ENCODE data around the gene SORCS3. TPM values are rescaled to one million over a fixed set of nuclear protein-coding genes. Genes with fewer than 3 reads are reported as not detected.

Gene SORCS3
- total and polyA plus RNA-seq, 10 of the 15 experiments (the other 5 are each of a cell fraction or from before 2014, with no cell fraction given) = 0.01 to 0.04 (median 0.02) TPM; not detected in 7

- SMC1A ChIA-PET (ENCODE audit: uncharacterized antibody, unreplicated experiment) = no interaction called here
Observed at GRCh38 chr10:104947314-104947713, 306.2 kb downstream of the SORCS3 start.

More at GRCh38 chr10:104947314-104947713, 306.2 kb downstream of the SORCS3 start:
- RAD21 ChIA-PET (ENCODE audit: unreplicated experiment) = no interaction called here
- Histone ChIP-seq H3K36me3 (ENCODE audit: control insufficient read depth in 2 of 2, insufficient read depth in 2 of 2, low read length in 1 of 2) (no peaks in the 10 kb centered on the region), H3K4me3 (no peak overlapping the region), H3K4me2 (ENCODE audit: control insufficient read depth, insufficient read depth) (no peak overlapping the region), H3K9ac (ENCODE audit: control insufficient read depth, insufficient read depth, low read length) (no peak overlapping the region), H3K9me3 (replicated peaks; ENCODE audit: control insufficient read depth, insufficient read depth, low read length) (no peaks in the 10 kb centered on the region), H3K4me1 (ENCODE audit: control insufficient read depth, insufficient read depth, low read length) (no peaks in the 10 kb centered on the region), H3K79me2 (ENCODE audit: control insufficient read depth, insufficient read depth, low read length) (no peaks in the 10 kb centered on the region), H3K27ac (ENCODE audit: control insufficient read depth, insufficient read depth) (no peak overlapping the region), H4K20me1 (ENCODE audit: control insufficient read depth, insufficient read depth) (no peaks in the 10 kb centered on the region), H3K27me3 (replicated peaks in 1 of 2; ENCODE audit: control insufficient read depth in 2 of 2, insufficient read depth in 2 of 2, low read length in 1 of 2) (no peaks in the 10 kb centered on the region), H2AFZ (ENCODE audit: control insufficient read depth, low read depth, low read length) (no peak overlapping the region)
- intact Hi-C loops (cut with micrococcal nuclease; ENCODE audit: unreplicated experiment) = no loop called here
- in situ Hi-C loops (cut with MboI) = no loop called here
- DNase-seq (ENCODE audit: low read depth, low spot score) = no peak
- WGBS (ENCODE audit: insufficient coverage, insufficient replicate concordance, low lambda C conversion rate, missing lambda C conversion rate) = 48% methylated on average over 9 of the region's 9 CpGs
- ATAC-seq = no peak
- CTCF ChIA-PET = no interaction called here
- FAIRE-seq = no peak
- BruUV-seq (replicated peaks) = no TSS peak
- POLR2A ChIA-PET = no interaction called here
- TF ChIP-seq YBX1 (IDR thresholded peaks at IDR 0.05) (no peak), TCF7 (IDR thresholded peaks at IDR 0.05; ENCODE audit: borderline replicate concordance) (no peak), NFYB (IDR thresholded peaks at IDR 0.05; ENCODE audit: insufficient read depth, low read depth, low read length) (no peak), SREBF2 (IDR thresholded peaks at IDR 0.05; ENCODE audit: low read length) (no peak), RELB (IDR thresholded peaks at IDR 0.05; ENCODE audit: low read depth) (no peak), SREBF1 (IDR thresholded peaks at IDR 0.05; ENCODE audit: low read length) (no peak), TAF1 (IDR thresholded peaks at IDR 0.05; ENCODE audit: borderline replicate concordance, low read depth, low read length) (no peak), USF1 (IDR thresholded peaks at IDR 0.05; ENCODE audit: borderline replicate concordance, extremely low read length, insufficient read depth, low read depth, low read length) (no peak), NFXL1 (IDR thresholded peaks at IDR 0.05; ENCODE audit: borderline replicate concordance) (no peak), BCL11A (IDR thresholded peaks at IDR 0.05; ENCODE audit: low read depth, low read length) (no peak), SMAD5 (IDR thresholded peaks at IDR 0.05; ENCODE audit: low read depth) (no peak), PAX5 (IDR thresholded peaks at IDR 0.05; ENCODE audit: borderline replicate concordance, low read depth, low read length) (no peak), ZBED1 (IDR thresholded peaks at IDR 0.05; ENCODE audit: borderline replicate concordance) (no peak), SP1 (IDR thresholded peaks at IDR 0.05; ENCODE audit: low read depth, low read length) (no peak), ZNF274 (IDR thresholded peaks at IDR 0.05; ENCODE audit: insufficient read depth, insufficient read length) (no peak)
- TF ChIP-seq, protein P1, sequence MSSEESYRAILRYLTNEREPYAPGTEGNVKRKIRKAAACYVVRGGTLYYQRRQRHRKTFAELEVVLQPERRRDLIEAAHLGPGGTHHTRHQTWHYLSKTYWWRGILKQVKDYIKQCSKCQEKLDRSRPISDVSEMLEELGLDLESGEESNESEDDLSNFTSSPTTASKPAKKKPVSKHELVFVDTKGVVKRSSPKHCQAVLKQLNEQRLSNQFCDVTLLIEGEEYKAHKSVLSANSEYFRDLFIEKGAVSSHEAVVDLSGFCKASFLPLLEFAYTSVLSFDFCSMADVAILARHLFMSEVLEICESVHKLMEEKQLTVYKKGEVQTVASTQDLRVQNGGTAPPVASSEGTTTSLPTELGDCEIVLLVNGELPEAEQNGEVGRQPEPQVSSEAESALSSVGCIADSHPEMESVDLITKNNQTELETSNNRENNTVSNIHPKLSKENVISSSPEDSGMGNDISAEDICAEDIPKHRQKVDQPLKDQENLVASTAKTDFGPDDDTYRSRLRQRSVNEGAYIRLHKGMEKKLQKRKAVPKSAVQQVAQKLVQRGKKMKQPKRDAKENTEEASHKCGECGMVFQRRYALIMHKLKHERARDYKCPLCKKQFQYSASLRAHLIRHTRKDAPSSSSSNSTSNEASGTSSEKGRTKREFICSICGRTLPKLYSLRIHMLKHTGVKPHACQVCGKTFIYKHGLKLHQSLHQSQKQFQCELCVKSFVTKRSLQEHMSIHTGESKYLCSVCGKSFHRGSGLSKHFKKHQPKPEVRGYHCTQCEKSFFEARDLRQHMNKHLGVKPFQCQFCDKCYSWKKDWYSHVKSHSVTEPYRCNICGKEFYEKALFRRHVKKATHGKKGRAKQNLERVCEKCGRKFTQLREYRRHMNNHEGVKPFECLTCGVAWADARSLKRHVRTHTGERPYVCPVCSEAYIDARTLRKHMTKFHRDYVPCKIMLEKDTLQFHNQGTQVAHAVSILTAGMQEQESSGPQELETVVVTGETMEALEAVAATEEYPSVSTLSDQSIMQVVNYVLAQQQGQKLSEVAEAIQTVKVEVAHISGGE (CRISPR knock-in tag; IDR thresholded peaks at IDR 0.05) = no peak

Measured in GM12878 (cell line).